Transverse colon (tissue), 4 donors: ENCODE measurements around the gene HSPG2. TPM values are rescaled to one million over a fixed set of nuclear protein-coding genes. Genes with fewer than 3 reads are reported as not detected.

Experiments
- DNase-seq: peaks from one replicate; pipeline ENCODE4 v3.0.0-alpha.2; 2019
- H3K27ac ChIP-seq, 4 donors: fragments of 200-600 bp; sonication (generic); 2 replicates each; pipeline ENCODE4 v1.5.1; 2016 to 2018; ENCODE audit warnings: inconsistent platforms in 4 of 4
- H3K27me3 ChIP-seq: fragments of 200-600 bp; sonication (generic); 2 replicates; pipeline ENCODE4 v1.5.1; 2017; ENCODE audit warnings: inconsistent platforms
- H3K36me3 ChIP-seq, 4 donors: fragments of 200-600 bp; sonication (generic); 2 replicates each; pipeline ENCODE4 v1.5.1; 2017 to 2019; ENCODE audit warnings: inconsistent platforms in 4 of 4
- H3K4me1 ChIP-seq, 4 donors: fragments of 200-600 bp; sonication (generic); 2 replicates each; pipeline ENCODE4 v1.5.1; 2017 to 2020; ENCODE audit warnings: inconsistent platforms in 4 of 4
- H3K4me3 ChIP-seq, 4 donors: fragments of 200-600 bp; sonication (generic); 1 replicate in 1 of 4; 2 replicates in 3 of 4; pipeline versions ENCODE4 v1.5.1 to v1.6.1; 2017 to 2019; ENCODE audit warnings: inconsistent platforms in 4 of 4
- H3K9me3 ChIP-seq, 2 donors: fragments of 200-600 bp; sonication (generic); 2 replicates each; pipeline ENCODE4 v1.5.1; 2017 to 2019; ENCODE audit warnings: inconsistent platforms in 2 of 2
- CTCF ChIP-seq, 5 experiments: fragments of 200-600 bp in 3 of 5; fragments of 450-650 bp in 2 of 5; sonication (generic) in 3 of 5; IDR thresholded peaks; 1 replicate in 2 of 5; 2 replicates in 3 of 5; pipeline ENCODE4 v1.5.1; 2016 to 2017; ENCODE audit warnings: antibody characterized with exemption in 5 of 5, inconsistent platforms in 3 of 5, mild to moderate bottlenecking in 2 of 5, moderate library complexity in 1 of 5
- EP300 ChIP-seq: sonication (generic); formaldehyde crosslinking; IDR thresholded peaks from one replicate; pipeline ENCODE4 v1.6.1; 2017; ENCODE audit warnings: antibody characterized with exemption, low read depth
- POLR2A ChIP-seq: fragments of 450-650 bp; IDR thresholded peaks from one replicate; pipeline ENCODE4 v1.6.1; 2016; ENCODE audit warnings: antibody characterized with exemption, mild to moderate bottlenecking, moderate library complexity
- POLR2AphosphoS5 ChIP-seq, 3 donors: sonication (generic); formaldehyde crosslinking; IDR thresholded peaks; one replicate each; pipeline ENCODE4 v1.6.1; 2016; ENCODE audit warnings: antibody characterized with exemption in 3 of 3
- WGBS, 2 donors: methylation state at CpG; one replicate each; pipeline ENCODE4 v1.1.5; 2018; ENCODE audit warnings: low coverage in 1 of 2; 5-methylcytosine and 5-hydroxymethylcytosine counted together
- in situ Hi-C, 4 donors: fragments of 200-750 bp; cut with MboI; loops; one replicate each; pipeline versions ENCODE4 v1.15.0 to v1.15.1; 2017; ENCODE audit warnings: low sequenced_read_pairs in 3 of 4, low pct_ligation_motif_present in 1 of 4, low pct_unique_long_range_greater_than_20kb in 1 of 4
- intact Hi-C: fragments of 100-400 bp; cut with DNase I; formaldehyde crosslinking; loops from one replicate; pipeline ENCODE4 v1.15.1; 2023; ENCODE audit warnings: low total_unique reads
- total RNA-seq, 4 donors: library from RNA; depleted of rRNA; stranded (reverse); fragments of >200 nt; gene quantifications; one replicate each; pipeline ENCODE4 v1.1.0, GENCODE V29; 2016

HSPG2 gene
- total RNA-seq, 4 donors from 2014 or later: 107 to 343 (median 228) TPM

- no peak for TF ChIP-seq CTCF (IDR thresholded peaks at IDR 0.05)
- TF ChIP-seq POLR2A: no peak
- no peak for TF ChIP-seq EP300
- TF ChIP-seq POLR2AphosphoS5 (IDR thresholded peaks at IDR 0.05): no peak
- in situ Hi-C loops: loop anchor here in 2 of 4 donors (25.0 kb wide), 2 partner anchors 99 to 274 kb away; no protein-coding TSS in a partner anchor
- intact Hi-C loops: no loop called here
- 60 to 74% methylated on average over 1 to 2 of the region's 2 CpGs for whole genome bisulfite sequencing, 2 donors
- Histone ChIP-seq H3K27ac (peak overlapping the region in 3 of 4 donors; percentile 8 to 30 (median 28)), H3K36me3 (no peaks in the 10 kb centered on the region), H3K4me3 (no peak overlapping the region), H3K9me3 (no peaks in the 10 kb centered on the region), H3K4me1 (peaks cover 7 to 20% (median 13%) of the 10 kb centered on the region in 4 donors), H3K27me3 (no peaks in the 10 kb centered on the region)
- no peak for DNase-seq
Measured at GRCh38 chr1:21961337-21961736, 24.2 kb upstream of the HSPG2 start.

- peak; percentile 66 for DNase-seq
- no peak overlapping the region for H3K4me3 ChIP-seq
- 43% methylated on average over 16 of the region's 18 CpGs; no CpG with 5 or more reads in 1 of the 2 donors for WGBS, 2 donors
- peaks cover 7 to 27% (median 19%) of the 10 kb centered on the region in 4 donors for H3K4me1 ChIP-seq
- in situ Hi-C loops: loop anchor here in 2 of 4 donors (25.0 kb wide), 2 partner anchors 95 to 270 kb away; no protein-coding TSS in a partner anchor
- H3K27me3 ChIP-seq: no peaks in the 10 kb centered on the region
- TF ChIP-seq POLR2A (no peak), POLR2AphosphoS5 (IDR thresholded peaks at IDR 0.05) (peak in 1 of 3 donors; percentile 4)
- H3K36me3 ChIP-seq: no peaks in the 10 kb centered on the region
- no peaks in the 10 kb centered on the region for H3K9me3 ChIP-seq
- intact Hi-C loops: no loop called here
- H3K27ac ChIP-seq: peak overlapping the region in 3 of 4 donors; percentile 37 to 77 (median 58)
Measured at GRCh38 chr1:21956720-21957552, 19.8 kb upstream of the HSPG2 start.

- no peak for DNase-seq
- Histone ChIP-seq H3K27me3 (no peaks in the 10 kb centered on the region), H3K4me1 (peaks cover 7 to 27% (median 19%) of the 10 kb centered on the region in 4 donors), H3K36me3 (no peaks in the 10 kb centered on the region), H3K27ac (peak overlapping the region; percentile 37 to 72 (median 52)), H3K9me3 (no peaks in the 10 kb centered on the region), H3K4me3 (no peak overlapping the region)
- WGBS, 2 donors: 72% methylated on average over 9 of the region's 9 CpGs; no CpG with 5 or more reads in 1 of the 2 donors
- intact Hi-C loops (no loop called here), in situ Hi-C loops (loop anchor here in 2 of 4 donors (25.0 kb wide), 2 partner anchors 93 to 268 kb away; no protein-coding TSS in a partner anchor)
- TF ChIP-seq CTCF (IDR thresholded peaks at IDR 0.05) (no peak), POLR2A (no peak), POLR2AphosphoS5 (IDR thresholded peaks at IDR 0.05) (no peak), EP300 (no peak)
Measured at GRCh38 chr1:21955501-21956281, 18.6 kb upstream of the HSPG2 start.

GRCh38 chr1:21955058-21955457, 17.9 kb upstream of the HSPG2 start:
- DNase-seq: no peak
- H3K4me1 ChIP-seq: peaks cover 7 to 27% (median 19%) of the 10 kb centered on the region in 4 donors
- no peak overlapping the region for H3K4me3 ChIP-seq
- H3K27me3 ChIP-seq: no peaks in the 10 kb centered on the region
- intact Hi-C loops: no loop called here
- no peak for TF ChIP-seq EP300
- TF ChIP-seq POLR2AphosphoS5 (IDR thresholded peaks at IDR 0.05): no peak
- TF ChIP-seq CTCF (IDR thresholded peaks at IDR 0.05): no peak
- TF ChIP-seq POLR2A: no peak
- in situ Hi-C loops: loop anchor here in 2 of 4 donors (25.0 kb wide), 2 partner anchors 93 to 268 kb away; no protein-coding TSS in a partner anchor
- no peaks in the 10 kb centered on the region for H3K9me3 ChIP-seq
- no peaks in the 10 kb centered on the region for H3K36me3 ChIP-seq
- H3K27ac ChIP-seq: peak overlapping the region; percentile 37 to 72 (median 52)
- 67% methylated on average over 15 of the region's 16 CpGs; no CpG with 5 or more reads in 1 of the 2 donors for WGBS, 2 donors
